Measurements from ENCODE around the gene SDSL.

SDSL gene

DNA sequence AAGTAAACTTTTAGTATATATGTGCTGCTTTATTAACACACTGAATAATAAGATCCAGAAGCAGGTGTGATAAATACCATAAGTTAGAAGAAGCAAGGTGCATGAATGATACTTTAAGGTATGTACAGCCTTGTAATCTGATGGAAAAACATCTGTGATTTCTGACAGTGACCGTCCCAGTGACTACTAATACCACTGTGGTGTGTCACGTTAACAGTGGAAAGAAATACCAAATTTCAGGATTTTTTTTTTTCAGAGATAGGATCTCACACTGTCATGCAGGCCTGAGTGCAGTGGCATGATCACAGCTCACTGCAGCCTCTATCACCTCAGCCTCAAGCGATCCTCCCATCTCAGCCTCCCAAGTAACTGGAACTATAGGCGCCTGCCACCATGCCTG, 40.0 kb upstream of the SDSL start:
- DNase-seq (ENCODE audit: low read depth) = no peak
- no peak overlapping the region for H3K4me3 ChIP-seq (ENCODE audit: low read depth, low read length)
- TF ChIP-seq, protein P1, sequence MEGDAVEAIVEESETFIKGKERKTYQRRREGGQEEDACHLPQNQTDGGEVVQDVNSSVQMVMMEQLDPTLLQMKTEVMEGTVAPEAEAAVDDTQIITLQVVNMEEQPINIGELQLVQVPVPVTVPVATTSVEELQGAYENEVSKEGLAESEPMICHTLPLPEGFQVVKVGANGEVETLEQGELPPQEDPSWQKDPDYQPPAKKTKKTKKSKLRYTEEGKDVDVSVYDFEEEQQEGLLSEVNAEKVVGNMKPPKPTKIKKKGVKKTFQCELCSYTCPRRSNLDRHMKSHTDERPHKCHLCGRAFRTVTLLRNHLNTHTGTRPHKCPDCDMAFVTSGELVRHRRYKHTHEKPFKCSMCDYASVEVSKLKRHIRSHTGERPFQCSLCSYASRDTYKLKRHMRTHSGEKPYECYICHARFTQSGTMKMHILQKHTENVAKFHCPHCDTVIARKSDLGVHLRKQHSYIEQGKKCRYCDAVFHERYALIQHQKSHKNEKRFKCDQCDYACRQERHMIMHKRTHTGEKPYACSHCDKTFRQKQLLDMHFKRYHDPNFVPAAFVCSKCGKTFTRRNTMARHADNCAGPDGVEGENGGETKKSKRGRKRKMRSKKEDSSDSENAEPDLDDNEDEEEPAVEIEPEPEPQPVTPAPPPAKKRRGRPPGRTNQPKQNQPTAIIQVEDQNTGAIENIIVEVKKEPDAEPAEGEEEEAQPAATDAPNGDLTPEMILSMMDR (IDR thresholded peaks at IDR 0.05; ENCODE audit: low read depth, low read length, missing control alignments) = no peak

DNA sequence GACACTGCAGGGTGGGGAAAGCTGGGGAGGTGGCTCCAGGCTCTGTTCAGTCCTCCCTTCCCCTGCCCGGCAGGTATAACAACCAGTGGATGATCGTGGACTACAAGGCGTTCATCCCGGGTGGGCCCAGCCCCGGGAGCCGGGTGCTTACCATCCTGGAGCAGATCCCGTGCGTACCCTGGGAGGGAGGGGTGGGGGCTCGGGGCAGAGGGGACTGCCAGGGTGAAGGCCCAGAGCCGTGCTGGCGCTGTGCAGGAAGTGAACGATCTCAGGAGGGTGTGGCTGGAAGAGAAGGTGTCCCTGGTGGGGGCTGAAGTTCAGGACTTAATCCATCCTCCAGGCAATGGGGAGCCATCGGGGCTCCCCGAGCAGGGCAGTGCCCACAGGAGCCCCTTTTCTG, 37.4 kb upstream of the SDSL start:
- H3K4me3 ChIP-seq (ENCODE audit: low read depth, low read length) = no peak overlapping the region
- no peak for DNase-seq (ENCODE audit: low read depth)
- TF ChIP-seq, protein P1 (IDR thresholded peaks at IDR 0.05; ENCODE audit: low read depth, low read length, missing control alignments) = no peak

DNA sequence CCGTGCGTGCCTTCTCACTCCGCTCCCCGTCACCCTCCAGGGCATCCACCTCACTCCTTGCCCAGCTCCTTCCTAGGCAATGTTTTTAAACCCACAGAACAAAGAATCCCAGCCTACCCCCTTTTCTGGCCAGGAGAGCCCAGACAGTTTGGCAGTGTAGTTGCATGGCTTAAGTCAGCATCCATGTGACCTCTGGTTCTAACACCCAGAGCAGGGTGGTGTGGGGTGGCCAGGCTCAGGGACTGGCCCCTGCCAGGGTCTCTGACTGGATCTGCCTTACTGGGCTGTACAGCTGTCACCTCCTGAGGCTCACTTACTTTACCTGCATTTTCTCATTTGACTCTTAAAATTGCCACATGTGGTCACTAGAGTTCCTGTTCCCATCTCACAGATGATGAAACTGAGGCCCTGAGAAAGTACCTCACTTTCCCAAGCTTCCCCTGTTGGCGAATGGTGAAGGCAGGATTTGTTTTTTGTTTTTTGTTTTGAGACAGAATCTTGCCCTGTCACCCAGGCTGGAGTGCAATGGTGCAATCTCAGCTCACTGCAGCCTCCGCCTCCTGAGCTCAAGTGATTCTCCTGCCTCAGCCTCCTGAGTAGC, 36.8 kb upstream of the SDSL start:
- TF ChIP-seq, protein P1 (IDR thresholded peaks at IDR 0.05; ENCODE audit: low read depth, low read length, missing control alignments) = no peak

DNA sequence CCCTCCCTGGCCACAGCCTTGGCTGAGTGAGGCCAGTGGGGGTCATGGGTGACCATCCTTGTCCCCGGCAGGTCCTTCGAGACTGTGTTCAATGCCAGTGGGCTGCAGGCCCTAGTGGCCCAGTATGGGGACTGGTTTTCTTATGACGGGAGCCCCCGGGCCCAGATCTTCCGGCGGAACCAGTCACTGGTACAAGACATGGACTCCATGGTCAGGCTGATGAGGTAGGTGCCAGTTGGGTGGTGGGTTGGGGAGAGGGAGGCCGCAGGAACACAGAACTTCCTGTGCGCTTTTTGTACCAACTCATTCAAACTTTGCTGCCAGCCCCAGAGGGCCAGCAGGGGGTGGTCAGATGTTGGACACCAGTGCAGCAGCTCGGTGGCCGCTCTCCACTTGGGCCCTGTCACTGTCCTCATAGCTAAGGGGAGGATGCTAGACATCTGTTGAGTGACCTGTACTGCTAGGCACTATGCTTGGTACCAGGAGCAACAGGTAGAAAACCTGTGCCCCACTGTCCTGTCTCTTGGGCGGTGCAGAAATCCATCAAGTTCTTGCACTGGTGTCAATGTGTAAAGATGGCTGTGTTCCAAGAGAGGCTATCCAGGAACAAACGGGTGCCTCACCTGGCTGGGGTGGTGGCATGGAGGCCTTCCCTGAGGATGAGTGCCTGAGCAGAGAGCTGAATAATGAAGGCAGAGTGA, 35.2 kb upstream of the SDSL start:
- TF ChIP-seq, protein P1 (IDR thresholded peaks at IDR 0.05; ENCODE audit: low read depth, low read length, missing control alignments) = no peak
- no peak overlapping the region for H3K4me3 ChIP-seq (ENCODE audit: low read depth, low read length)
- DNase-seq (ENCODE audit: low read depth) = no peak

More for the DNA sequence above, 36.8 kb upstream of the SDSL start:
- no peak for DNase-seq (ENCODE audit: low read depth)
- H3K4me3 ChIP-seq (ENCODE audit: low read depth, low read length) = no peak overlapping the region

DNA sequence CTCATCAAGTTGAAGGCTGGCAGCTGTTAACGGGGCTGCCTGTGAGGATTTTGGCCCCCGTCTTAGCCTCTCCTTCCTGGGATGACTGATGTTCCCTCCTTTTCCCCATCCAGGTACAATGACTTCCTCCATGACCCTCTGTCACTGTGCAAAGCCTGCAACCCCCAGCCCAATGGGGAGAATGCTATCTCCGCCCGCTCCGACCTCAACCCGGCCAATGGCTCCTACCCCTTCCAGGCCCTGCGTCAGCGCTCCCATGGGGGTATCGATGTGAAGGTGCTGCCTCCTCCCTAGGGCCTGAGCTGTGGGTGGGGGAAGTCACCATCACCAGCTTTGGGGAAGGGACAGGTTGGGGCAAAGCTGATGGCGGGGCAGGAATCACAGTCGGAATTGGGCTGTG, 34.5 kb upstream of the SDSL start:
- TF ChIP-seq, protein P1 (IDR thresholded peaks at IDR 0.05; ENCODE audit: low read depth, low read length, missing control alignments) = no peak
- DNase-seq (ENCODE audit: low read depth) = no peak
- no peak overlapping the region for H3K4me3 ChIP-seq (ENCODE audit: low read depth, low read length)

DNA sequence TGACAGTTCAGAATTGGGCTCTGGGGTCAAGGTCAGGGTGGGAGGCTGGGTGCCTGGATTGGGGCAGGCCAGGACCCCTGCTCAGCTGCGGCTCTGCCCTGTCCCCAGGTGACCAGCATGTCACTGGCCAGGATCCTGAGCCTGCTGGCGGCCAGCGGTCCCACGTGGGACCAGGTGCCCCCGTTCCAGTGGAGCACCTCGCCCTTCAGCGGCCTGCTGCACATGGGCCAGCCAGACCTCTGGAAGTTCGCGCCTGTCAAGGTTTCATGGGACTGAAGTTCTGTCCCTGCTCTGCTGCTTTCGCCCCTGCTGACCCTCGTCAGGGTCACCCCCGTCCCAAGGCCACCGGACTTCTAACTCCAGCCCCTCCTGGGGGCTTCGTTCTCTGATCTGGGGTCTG, 33.8 kb upstream of the SDSL start:
- H3K4me3 ChIP-seq (ENCODE audit: low read depth, low read length) = no peak overlapping the region

More for the DNA sequence above, 33.8 kb upstream of the SDSL start:
- TF ChIP-seq, protein P1 (IDR thresholded peaks at IDR 0.05; ENCODE audit: low read depth, low read length, missing control alignments) = no peak
- no peak for DNase-seq (ENCODE audit: low read depth)
